Measurements from ENCODE around the gene SDF4.
"Not testable (repeated sequence)": the region's sequence is repeated elsewhere in the genome, so short reads cannot be mapped to it uniquely, and the experiment has no call there.

Gene SDF4

GRCh38 chr1:1259951-1260600 is 28.3 kb upstream of the SDF4 start:
- no peak for DNase-seq (ENCODE audit: low read depth)

DNA sequence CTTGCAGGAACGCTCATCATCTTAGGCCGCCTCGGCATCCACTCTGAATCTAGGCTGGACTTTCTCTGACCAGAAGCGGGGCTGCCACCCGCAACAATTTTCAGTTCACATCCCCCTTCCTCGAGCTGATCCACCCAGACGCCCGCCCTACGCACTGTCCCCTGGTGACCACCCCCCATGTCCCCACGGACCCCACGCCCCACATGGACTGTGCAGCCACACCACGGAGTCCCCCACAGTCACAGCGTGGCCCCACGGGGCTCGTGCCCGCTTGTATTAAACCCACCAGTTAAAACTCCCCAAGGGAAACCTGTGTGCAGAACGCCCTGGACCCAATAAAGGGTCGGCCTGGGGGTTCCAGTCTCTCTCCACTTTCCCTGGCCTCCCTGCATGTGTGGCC is 27.7 kb upstream of the SDF4 start:
- no peak for DNase-seq (ENCODE audit: low read depth)

- no peak for DNase-seq (ENCODE audit: low read depth)
These were observed 27.3 kb upstream of the SDF4 start for GRCh38 chr1:1259119-1259488.

GRCh38 chr1:1256956-1257871 is 25.4 kb upstream of the SDF4 start:
- no peak for DNase-seq (ENCODE audit: low read depth)

- DNase-seq (ENCODE audit: low read depth), result no peak
These were observed 23.8 kb upstream of the SDF4 start for GRCh38 chr1:1255611-1256010.

GRCh38 chr1:1255078-1255477 is 23.3 kb upstream of the SDF4 start:
- no peak for DNase-seq (ENCODE audit: low read depth)

- no peak for DNase-seq (ENCODE audit: low read depth)
These were observed 22.8 kb upstream of the SDF4 start for GRCh38 chr1:1254667-1254998.

- no peak for DNase-seq (ENCODE audit: low read depth)
These were observed 22.3 kb upstream of the SDF4 start for GRCh38 chr1:1253972-1254666.

- DNase-seq (ENCODE audit: low read depth), result no peak
These were observed 21.5 kb upstream of the SDF4 start for GRCh38 chr1:1253314-1253713.

- no peak for DNase-seq (ENCODE audit: low read depth)
These were observed 19.0 kb upstream of the SDF4 start for GRCh38 chr1:1250786-1251284.

GRCh38 chr1:1248009-1248913 is 16.5 kb upstream of the SDF4 start:
- not testable (repeated sequence) for DNase-seq (ENCODE audit: low read depth)

- no peak for DNase-seq (ENCODE audit: low read depth)
These were observed 15.6 kb upstream of the SDF4 start for GRCh38 chr1:1247341-1247913.

GRCh38 chr1:1246577-1247340 is 15.0 kb upstream of the SDF4 start, which contains the start of gene C1QTNF12:
Gene C1QTNF12 (minus strand): TSS chr1:1246722. CDS start chr1:1246690, 32 bp downstream.
- DNase-seq (ENCODE audit: low read depth), result no peak

- DNase-seq (ENCODE audit: low read depth), result no peak
These were observed 14.2 kb upstream of the SDF4 start for GRCh38 chr1:1245817-1246576.

- no peak for DNase-seq (ENCODE audit: low read depth)
These were observed 13.5 kb upstream of the SDF4 start for GRCh38 chr1:1245178-1245816.

DNA sequence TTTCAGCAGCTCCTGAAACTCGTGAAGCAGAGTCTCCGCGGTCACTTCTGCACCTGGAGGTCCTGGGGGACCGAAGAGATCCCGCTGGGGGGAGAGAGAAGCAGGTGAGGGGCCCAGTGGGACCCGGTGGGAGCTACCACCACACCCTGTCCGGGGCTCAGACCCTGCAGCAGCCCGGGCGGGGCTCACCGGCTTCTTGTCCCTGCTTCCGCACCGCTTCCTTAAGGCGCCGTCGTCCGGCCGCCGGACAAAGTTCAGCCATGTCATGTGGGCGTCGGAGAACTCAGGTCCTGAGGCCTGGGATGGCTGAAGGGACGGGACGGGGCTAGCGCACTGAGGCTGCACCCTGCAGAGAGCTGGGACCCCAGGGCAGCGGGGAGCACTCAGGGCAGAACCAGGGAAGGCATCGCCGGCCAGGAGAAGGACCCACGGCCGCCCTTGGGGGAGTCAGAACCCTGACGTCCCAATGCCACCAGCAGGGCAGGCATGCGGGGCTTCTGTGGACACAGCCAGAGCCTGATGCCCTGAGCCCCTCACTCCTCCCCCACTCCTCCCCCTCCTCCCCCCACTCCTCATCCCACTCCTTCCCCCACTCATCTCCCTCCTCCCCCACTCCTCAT is 12.5 kb upstream of the SDF4 start:
- no peak for DNase-seq (ENCODE audit: low read depth)

DNA sequence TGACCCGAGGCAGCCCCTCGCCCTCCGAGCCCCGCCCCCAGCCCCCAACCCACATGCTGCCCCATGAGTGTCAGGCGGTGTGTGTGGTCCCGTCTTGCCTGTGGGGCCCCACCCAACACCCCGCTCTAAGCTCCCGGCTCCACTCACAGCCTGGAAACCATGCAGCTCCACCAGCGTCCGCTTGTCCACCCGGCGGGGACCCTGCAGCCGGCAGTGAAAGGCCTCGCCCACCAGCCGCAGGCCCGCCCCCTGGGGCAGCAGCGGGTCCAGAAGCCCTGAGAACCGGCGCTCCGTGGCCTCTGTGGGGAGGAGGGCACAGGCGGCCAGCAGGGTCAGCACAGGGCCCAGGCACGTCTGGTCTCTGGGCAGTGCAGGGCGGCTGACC is 12.0 kb upstream of the SDF4 start:
- DNase-seq (ENCODE audit: low read depth), result no peak

- DNase-seq (ENCODE audit: low read depth), result no peak
These were observed 11.5 kb upstream of the SDF4 start for GRCh38 chr1:1243266-1243660.

Data from ELR (cell line).